ENCODE results near the gene TOP1.

- TF ChIP-seq, protein P1, sequence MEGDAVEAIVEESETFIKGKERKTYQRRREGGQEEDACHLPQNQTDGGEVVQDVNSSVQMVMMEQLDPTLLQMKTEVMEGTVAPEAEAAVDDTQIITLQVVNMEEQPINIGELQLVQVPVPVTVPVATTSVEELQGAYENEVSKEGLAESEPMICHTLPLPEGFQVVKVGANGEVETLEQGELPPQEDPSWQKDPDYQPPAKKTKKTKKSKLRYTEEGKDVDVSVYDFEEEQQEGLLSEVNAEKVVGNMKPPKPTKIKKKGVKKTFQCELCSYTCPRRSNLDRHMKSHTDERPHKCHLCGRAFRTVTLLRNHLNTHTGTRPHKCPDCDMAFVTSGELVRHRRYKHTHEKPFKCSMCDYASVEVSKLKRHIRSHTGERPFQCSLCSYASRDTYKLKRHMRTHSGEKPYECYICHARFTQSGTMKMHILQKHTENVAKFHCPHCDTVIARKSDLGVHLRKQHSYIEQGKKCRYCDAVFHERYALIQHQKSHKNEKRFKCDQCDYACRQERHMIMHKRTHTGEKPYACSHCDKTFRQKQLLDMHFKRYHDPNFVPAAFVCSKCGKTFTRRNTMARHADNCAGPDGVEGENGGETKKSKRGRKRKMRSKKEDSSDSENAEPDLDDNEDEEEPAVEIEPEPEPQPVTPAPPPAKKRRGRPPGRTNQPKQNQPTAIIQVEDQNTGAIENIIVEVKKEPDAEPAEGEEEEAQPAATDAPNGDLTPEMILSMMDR (IDR thresholded peaks at IDR 0.05), result no peak
- TF ChIP-seq POLR2A (IDR thresholded peaks at IDR 0.05), result no peak
Observed at GRCh38 chr20:41173791-41174341, 145.2 kb downstream of the TOP1 start.

All from right lobe of liver (tissue), 4 donors.